GM21576 (cell line): ENCODE results near the gene MOXD1.

Experiments used
- ATAC-seq: cut with Tn5 transposase; IDR thresholded peaks from one replicate; pipeline ENCODE4 v1.9.1; 2021; ENCODE audit warnings: mild to moderate bottlenecking, moderate library complexity; ENCODE audit not compliant: unreplicated experiment

The MOXD1 gene

GRCh38 chr6:132400555-132400882, 756 bp downstream of the MOXD1 start:
- ATAC-seq: no peak

GRCh38 chr6:132399376-132400074, 1.8 kb downstream of the MOXD1 start:
- ATAC-seq: no peak

GRCh38 chr6:132395015-132395597, 6.2 kb downstream of the MOXD1 start:
- ATAC-seq: no peak

- ATAC-seq: no peak
These were observed 8.5 kb downstream of the MOXD1 start for GRCh38 chr6:132392792-132393191.

GRCh38 chr6:132392270-132392646, 9.0 kb downstream of the MOXD1 start:
- ATAC-seq: no peak

- no peak for ATAC-seq
These were observed 9.6 kb downstream of the MOXD1 start for GRCh38 chr6:132391391-132392269.

- ATAC-seq: no peak
These were observed 10.8 kb downstream of the MOXD1 start for GRCh38 chr6:132390451-132390850.

GRCh38 chr6:132390017-132390416, 11.3 kb downstream of the MOXD1 start:
- no peak for ATAC-seq

GRCh38 chr6:132388291-132388690, 13.0 kb downstream of the MOXD1 start:
- ATAC-seq: no peak

GRCh38 chr6:132382630-132383175, 18.6 kb downstream of the MOXD1 start:
- no peak for ATAC-seq

GRCh38 chr6:132381381-132381780, 19.9 kb downstream of the MOXD1 start:
- no peak for ATAC-seq

GRCh38 chr6:132380358-132381029, 20.8 kb downstream of the MOXD1 start:
- no peak for ATAC-seq

- no peak for ATAC-seq
These were observed 31.7 kb downstream of the MOXD1 start for GRCh38 chr6:132369526-132369925.

GRCh38 chr6:132368916-132369481, 32.3 kb downstream of the MOXD1 start:
- no peak for ATAC-seq

- ATAC-seq: peak; percentile 97
These were observed 35.9 kb downstream of the MOXD1 start for GRCh38 chr6:132365281-132365907.

GRCh38 chr6:132364306-132365074, 36.8 kb downstream of the MOXD1 start:
- no peak for ATAC-seq

- no peak for ATAC-seq
These were observed 38.7 kb downstream of the MOXD1 start for GRCh38 chr6:132362442-132363185.

- no peak for ATAC-seq
These were observed 40.2 kb downstream of the MOXD1 start for GRCh38 chr6:132361101-132361500.

- no peak for ATAC-seq
These were observed 41.4 kb downstream of the MOXD1 start for GRCh38 chr6:132359886-132360285.
